B cell (primary cell): ENCODE measurements around the gene CREG1. TPM values are rescaled to one million over a fixed set of nuclear protein-coding genes. Genes with fewer than 3 reads are reported as not detected.

ENCODE experiments used
- ATAC-seq: fragments of 200-7000 bp; cut with Tn5 transposase; one replicate; pipeline ENCODE4 v1.10.0; 2021; ENCODE audit warnings: low read depth, mild to moderate bottlenecking, moderate number of reproducible peaks, moderate library complexity
- CTCF ChIA-PET: fragments of 350-600 bp; sonication (Branson Sonifier 250); formaldehyde crosslinking; loops from one replicate; lab custom pipeline; 2021; ENCODE audit warnings: antibody characterized with exemption, inconsistent platforms; lab: Charles Lee
- POLR2A ChIA-PET: fragments of 350-600 bp; sonication (Branson Sonifier 250); formaldehyde crosslinking; loops from one replicate; lab custom pipeline; 2021; ENCODE audit warnings: antibody characterized with exemption; lab: Charles Lee
- DNase-seq: peaks from one replicate; pipeline ENCODE4 v3.0.0; 2013
- H2AFZ ChIP-seq: 2 replicates; pipeline ENCODE4 v1.6.1; 2012; ENCODE audit warnings: mild to moderate bottlenecking, low read depth, low read length; ENCODE audit not compliant: insufficient read depth, poor library complexity, severe bottlenecking
- H3K27ac ChIP-seq, 2 donors: 1 replicate in 1 of 2; 2 replicates in 1 of 2; pipeline ENCODE4 v1.5.1; 2012 to 2013; ENCODE audit warnings: low read length in 2 of 2, mild to moderate bottlenecking in 2 of 2, moderate library complexity in 1 of 2
- H3K27me3 ChIP-seq, 4 experiments: fragments of 200-600 bp in 1 of 4; sonication (generic) in 1 of 4; replicated peaks in 1 of 4; 1 replicate in 2 of 4; 2 replicates in 2 of 4; pipeline versions ENCODE4 v1.6.1 to v1.7.0; 2013 to 2016; ENCODE audit warnings: low read length in 3 of 4, mild to moderate bottlenecking in 2 of 4, mixed read lengths in 1 of 4, moderate library complexity in 1 of 4; ENCODE audit not compliant: insufficient read depth in 4 of 4, control insufficient read depth in 3 of 4; ENCODE audit errors: control extremely low read depth in 1 of 4
- H3K36me3 ChIP-seq, 2 experiments: replicated peaks in 1 of 2; 1 replicate in 1 of 2; 2 replicates in 1 of 2; pipeline versions ENCODE4 v1.6.1 to v1.7.1; 2013; ENCODE audit warnings: low read length in 1 of 2; ENCODE audit not compliant: insufficient read depth in 2 of 2, control insufficient read depth in 1 of 2; ENCODE audit errors: control extremely low read depth in 1 of 2, extremely low read depth in 1 of 2
- H3K4me1 ChIP-seq, 2 donors: fragments of 200-600 bp in 1 of 2; sonication (generic) in 1 of 2; 1 replicate in 1 of 2; 2 replicates in 1 of 2; pipeline versions ENCODE4 v1.5.1 to v1.6.1; 2013 to 2017; ENCODE audit warnings: low read length in 2 of 2; ENCODE audit not compliant: control insufficient read depth in 2 of 2, insufficient read depth in 2 of 2
- H3K4me2 ChIP-seq: replicated peaks from 2 replicates; pipeline ENCODE3; 2012; ENCODE audit warnings: mild to moderate bottlenecking, low read depth, low read length; ENCODE audit not compliant: poor library complexity, severe bottlenecking
- H3K4me3 ChIP-seq, 5 experiments: fragments of 200-600 bp in 1 of 5; sonication (generic) in 1 of 5; 1 replicate in 3 of 5; 2 replicates in 2 of 5; pipeline versions ENCODE4 v1.5.1 to v1.7.0; 2011 to 2016; ENCODE audit warnings: low read length in 4 of 5, mild to moderate bottlenecking in 4 of 5, low read depth in 2 of 5, control low read depth in 1 of 5, moderate library complexity in 1 of 5; ENCODE audit not compliant: insufficient read depth in 1 of 5; ENCODE audit errors: control extremely low read depth in 1 of 5, extremely low read depth in 1 of 5
- H3K79me2 ChIP-seq: fragments of 200-600 bp; sonication (generic); one replicate; pipeline ENCODE4 v1.6.0; 2016; ENCODE audit warnings: low read length; ENCODE audit not compliant: control insufficient read depth, insufficient read depth
- H3K9ac ChIP-seq: fragments of 200-600 bp; sonication (generic); 2 replicates; pipeline ENCODE4 v1.6.1; 2017; ENCODE audit warnings: mild to moderate bottlenecking, low read length, moderate library complexity
- H3K9me3 ChIP-seq, 3 donors: one replicate each; pipeline versions ENCODE4 v1.6.1 to v1.7.1; 2013; ENCODE audit warnings: low read length in 2 of 3; ENCODE audit not compliant: control insufficient read depth in 2 of 3, insufficient read depth in 1 of 3; ENCODE audit errors: control extremely low read depth in 1 of 3
- H4K20me1 ChIP-seq: 2 replicates; pipeline ENCODE4 v1.6.0; 2012; ENCODE audit warnings: mild to moderate bottlenecking, low read length; ENCODE audit not compliant: insufficient read depth, control insufficient read depth, poor library complexity, severe bottlenecking
- H3K27ac Mint-ChIP-seq: one replicate; pipeline ENCODE4 v1.8.0; 2021; ENCODE audit warnings: mixed read lengths
- H3K27me3 Mint-ChIP-seq: one replicate; pipeline ENCODE4 v1.8.0; 2021; ENCODE audit warnings: mixed read lengths
- H3K4me1 Mint-ChIP-seq: one replicate; pipeline ENCODE4 v1.8.0; 2021; ENCODE audit warnings: mixed read lengths
- H3K4me3 Mint-ChIP-seq: one replicate; pipeline ENCODE4 v1.8.0; 2021; ENCODE audit warnings: mixed read lengths
- H3K9me3 Mint-ChIP-seq: one replicate; pipeline ENCODE4 v1.8.0; 2022; ENCODE audit warnings: mixed read lengths; ENCODE audit not compliant: insufficient read depth
- EZH2 ChIP-seq: IDR thresholded peaks from 2 replicates; pipeline ENCODE4 v1.6.1; 2012; ENCODE audit warnings: borderline replicate concordance, low read depth, mild to moderate bottlenecking, moderate library complexity, low read length; ENCODE audit not compliant: insufficient read depth, poor library complexity, severe bottlenecking
- WGBS: methylation state at CpG from one replicate; pipeline ENCODE4 v1.1.5; 2013; ENCODE audit warnings: missing lambda C conversion rate; ENCODE audit not compliant: insufficient coverage; 5-methylcytosine and 5-hydroxymethylcytosine counted together
- intact Hi-C: fragments of 100-400 bp; cut with micrococcal nuclease; formaldehyde crosslinking; loops from one replicate; pipeline ENCODE4 v1.10.0; 2022
- polyA plus RNA-seq: library from polyadenylated mRNA; depleted of rRNA; stranded (reverse); fragments of >200 nt; gene quantifications from 2 replicates; pipeline ENCODE4 v1.2.3, GENCODE V29; 2012
- total RNA-seq, 2 donors: library from RNA; stranded (reverse); fragments of 120-200 nt in 1 of 2; gene quantifications; 1 replicate in 1 of 2; 2 replicates in 1 of 2; pipeline versions ENCODE4 v1.2.3 to v1.2.4, GENCODE V29; 2013 to 2022
- TF ChIP-seq, protein P1 (sequence below): fragments of 200-600 bp; IDR thresholded peaks from one replicate; pipeline ENCODE4 v1.8.0; 2022; ENCODE audit warnings: antibody characterized with exemption, mild to moderate bottlenecking

The CREG1 gene
- total and polyA plus RNA-seq, 2 donors (not counting 1 experiment from before 2014, with no cell fraction given): 7.5 to 8.4 TPM

DNA sequence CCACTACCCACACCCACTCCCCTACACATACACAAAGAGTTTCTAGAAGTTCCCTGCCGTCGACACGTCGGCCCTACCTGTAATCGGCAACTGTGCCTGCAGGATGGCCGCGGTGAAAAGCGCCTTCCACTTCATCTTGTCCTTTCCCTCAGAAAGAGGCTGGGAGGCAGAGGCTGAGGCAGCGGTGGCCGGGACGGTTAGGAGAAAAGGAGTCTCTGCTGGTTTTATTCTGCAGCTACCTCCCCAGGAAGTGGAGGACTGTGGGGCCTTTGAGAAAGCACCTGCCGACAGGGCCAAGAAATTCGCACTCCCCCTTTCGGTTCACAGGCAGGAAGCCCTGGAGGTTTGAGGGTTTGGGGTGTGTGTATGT is 35.2 kb downstream of the CREG1 start, which contains the start of gene CD247:
Gene CD247 (minus strand): TSS at position 199 of the 370 bp plus-strand sequence. CDS start 64 bp downstream, at position 135.
- ChIA-PET POLR2A (no interaction called here), CTCF (interaction anchor here (0.8 to 0.9 kb wide), 2 partner anchors 17 to 22 kb away, joined by 3 to 4 read pairs; no protein-coding TSS in a partner anchor)
- Histone ChIP-seq H3K36me3 (no peaks in the 10 kb centered on the region), H3K9ac (no peak within 1 kb of the TSS), H3K4me1 (no peaks in the 10 kb centered on the region), H3K4me3 (no peak within 1 kb of the TSS), H3K4me2 (no peak within 1 kb of the TSS), H3K27ac (no peak within 1 kb of the TSS), H3K79me2 (no peaks in the 10 kb centered on the region), H3K9me3 (peaks cover 0 to 1% (median 0%) of the 10 kb centered on the region in 3 donors), H4K20me1 (no peaks in the 10 kb centered on the region), H2AFZ (no peak within 1 kb of the TSS), H3K27me3 (peaks cover 0 to 13% (median 1%) of the 10 kb centered on the region in 4 experiments)
- ATAC-seq (peak; percentile 10), DNase-seq (no peak)
- H3K27ac Mint-ChIP-seq: no peak within 1 kb of the TSS
- intact Hi-C loops: no loop called here
- WGBS: 95% methylated on average over 8 of the region's 14 CpGs
- no peak for TF ChIP-seq EZH2
- TF ChIP-seq, protein P1, sequence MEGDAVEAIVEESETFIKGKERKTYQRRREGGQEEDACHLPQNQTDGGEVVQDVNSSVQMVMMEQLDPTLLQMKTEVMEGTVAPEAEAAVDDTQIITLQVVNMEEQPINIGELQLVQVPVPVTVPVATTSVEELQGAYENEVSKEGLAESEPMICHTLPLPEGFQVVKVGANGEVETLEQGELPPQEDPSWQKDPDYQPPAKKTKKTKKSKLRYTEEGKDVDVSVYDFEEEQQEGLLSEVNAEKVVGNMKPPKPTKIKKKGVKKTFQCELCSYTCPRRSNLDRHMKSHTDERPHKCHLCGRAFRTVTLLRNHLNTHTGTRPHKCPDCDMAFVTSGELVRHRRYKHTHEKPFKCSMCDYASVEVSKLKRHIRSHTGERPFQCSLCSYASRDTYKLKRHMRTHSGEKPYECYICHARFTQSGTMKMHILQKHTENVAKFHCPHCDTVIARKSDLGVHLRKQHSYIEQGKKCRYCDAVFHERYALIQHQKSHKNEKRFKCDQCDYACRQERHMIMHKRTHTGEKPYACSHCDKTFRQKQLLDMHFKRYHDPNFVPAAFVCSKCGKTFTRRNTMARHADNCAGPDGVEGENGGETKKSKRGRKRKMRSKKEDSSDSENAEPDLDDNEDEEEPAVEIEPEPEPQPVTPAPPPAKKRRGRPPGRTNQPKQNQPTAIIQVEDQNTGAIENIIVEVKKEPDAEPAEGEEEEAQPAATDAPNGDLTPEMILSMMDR: no peak
- peaks cover 2% of the 10 kb centered on the region for H3K9me3 Mint-ChIP-seq
- peaks cover 2% of the 10 kb centered on the region for H3K4me1 Mint-ChIP-seq
- H3K27me3 Mint-ChIP-seq: peaks cover 30% of the 10 kb centered on the region
- H3K4me3 Mint-ChIP-seq: no peak within 1 kb of the TSS

DNA sequence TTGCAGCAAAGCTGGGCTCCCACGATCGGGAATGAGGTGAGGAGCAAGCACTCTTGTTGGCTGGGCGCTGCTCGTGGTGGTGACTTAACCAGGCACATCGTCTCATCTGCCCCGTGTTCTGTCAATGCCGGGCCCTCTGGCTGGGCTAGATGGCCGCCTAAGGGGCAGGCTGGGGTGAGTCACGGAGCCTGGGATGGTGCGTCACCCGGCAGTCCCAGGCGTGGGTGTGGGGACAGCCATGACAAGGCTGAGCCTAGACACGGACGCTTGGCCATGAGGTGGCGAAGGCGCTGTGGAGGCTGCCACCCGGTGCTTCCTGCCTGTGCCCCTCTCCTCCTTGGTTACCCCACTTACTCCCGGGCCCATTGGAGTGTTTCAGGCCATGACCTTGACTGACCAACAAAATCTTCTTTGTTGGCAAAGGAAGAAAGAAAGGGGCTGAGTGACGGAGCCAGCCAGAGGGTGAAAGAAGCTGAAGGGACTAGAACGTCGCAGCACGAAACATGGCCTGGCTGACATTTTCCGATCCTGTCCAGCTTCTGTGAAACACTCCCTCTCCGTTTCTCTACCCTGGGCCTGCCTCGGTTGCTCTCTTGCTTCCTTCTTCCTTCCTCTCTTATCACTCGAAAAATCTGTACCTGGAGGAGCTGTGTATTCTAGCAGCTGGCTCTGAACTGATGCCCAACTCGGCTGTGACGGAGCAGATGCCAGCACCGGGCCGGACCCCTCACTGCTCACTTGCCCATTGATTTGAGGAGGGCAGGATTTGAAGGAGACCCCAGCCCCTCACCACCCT is 35.8 kb downstream of the CREG1 start:
- no peak overlapping the region for H3K27ac Mint-ChIP-seq
- H3K9me3 Mint-ChIP-seq: peaks cover 2% of the 10 kb centered on the region
- 96% methylated on average over 25 of the region's 30 CpGs for WGBS
- H3K9ac ChIP-seq: no peak overlapping the region
- H3K4me1 ChIP-seq: no peaks in the 10 kb centered on the region
- no peak overlapping the region for H3K4me3 ChIP-seq
- no peak overlapping the region for H3K4me3 Mint-ChIP-seq
- ChIA-PET POLR2A (no interaction called here), CTCF (interaction anchor here (0.8 to 0.9 kb wide), 2 partner anchors 16 to 17 kb away, joined by 3 to 4 read pairs; no protein-coding TSS in a partner anchor)
- H3K4me1 Mint-ChIP-seq: peaks cover 2% of the 10 kb centered on the region
- DNase-seq: no peak
- no peak for ATAC-seq
- H3K27me3 Mint-ChIP-seq: peaks cover 26% of the 10 kb centered on the region
- no peaks in the 10 kb centered on the region for H3K36me3 ChIP-seq
- H3K79me2 ChIP-seq: no peaks in the 10 kb centered on the region
- no peak overlapping the region for H3K27ac ChIP-seq
- no peak overlapping the region for H3K4me2 ChIP-seq
- H3K27me3 ChIP-seq: peaks cover 0 to 13% (median 3%) of the 10 kb centered on the region in 4 experiments
- H3K9me3 ChIP-seq: peaks cover 0 to 1% (median 0%) of the 10 kb centered on the region in 3 donors
- intact Hi-C loops: no loop called here
- no peaks in the 10 kb centered on the region for H4K20me1 ChIP-seq
- no peak overlapping the region for H2AFZ ChIP-seq
- TF ChIP-seq, protein P1: no peak
- TF ChIP-seq EZH2: no peak
